ENCODE measurements around the gene TMPRSS11B.

GRCh38 chr4:68283714-68284113 lies 38.2 kb upstream of the TMPRSS11B start:
- TF ChIP-seq CTCF (IDR thresholded peaks at IDR 0.05) (no peak), EP300 (IDR thresholded peaks at IDR 0.05) (no peak)
